Measurements from ENCODE around the gene FAM13C.
"Not testable (repeated sequence)": the region's sequence is repeated elsewhere in the genome, so short reads cannot be mapped to it uniquely, and the experiment has no call there.

Gene FAM13C

GRCh38 chr10:59362144-59362958, at the start of gene FAM13C:
Gene FAM13C (minus strand): TSS chr10:59362549. CDS start chr10:59362460, 89 bp downstream.
- no peak for FAIRE-seq

- no peak for FAIRE-seq
These were observed 42.9 kb upstream of the FAM13C start for GRCh38 chr10:59405235-59405634.

GRCh38 chr10:59400214-59400613, 37.9 kb upstream of the FAM13C start:
- FAIRE-seq = no peak

- FAIRE-seq = not testable (repeated sequence)
These were observed 37.0 kb upstream of the FAM13C start for GRCh38 chr10:59399329-59399728.

- FAIRE-seq = no peak
These were observed 35.6 kb upstream of the FAM13C start for GRCh38 chr10:59397961-59398360.

GRCh38 chr10:59395984-59396383, 33.6 kb upstream of the FAM13C start:
- FAIRE-seq = no peak

- no peak for FAIRE-seq
These were observed 31.0 kb upstream of the FAM13C start for GRCh38 chr10:59393349-59393748.

- FAIRE-seq = no peak
These were observed 28.7 kb upstream of the FAM13C start for GRCh38 chr10:59391060-59391459.

- FAIRE-seq = no peak
These were observed 26.3 kb upstream of the FAM13C start for GRCh38 chr10:59388671-59388976.

GRCh38 chr10:59387951-59388670, 25.8 kb upstream of the FAM13C start:
- no peak for FAIRE-seq

- FAIRE-seq = no peak
These were observed 22.4 kb upstream of the FAM13C start for GRCh38 chr10:59384761-59385160.

- FAIRE-seq = no peak
These were observed 21.6 kb upstream of the FAM13C start for GRCh38 chr10:59383908-59384307.

- FAIRE-seq = no peak
These were observed 21.1 kb upstream of the FAM13C start for GRCh38 chr10:59383436-59383835.

GRCh38 chr10:59382831-59383295, 20.5 kb upstream of the FAM13C start:
- FAIRE-seq = no peak

GRCh38 chr10:59381687-59382086, 19.3 kb upstream of the FAM13C start:
- no peak for FAIRE-seq

GRCh38 chr10:59376846-59377245, 14.5 kb upstream of the FAM13C start:
- no peak for FAIRE-seq

GRCh38 chr10:59375990-59376389, 13.6 kb upstream of the FAM13C start:
- FAIRE-seq = no peak

- FAIRE-seq = no peak
These were observed 12.6 kb upstream of the FAM13C start for GRCh38 chr10:59374916-59375315.

- FAIRE-seq = no peak
These were observed 10.7 kb upstream of the FAM13C start for GRCh38 chr10:59373071-59373470.

- no peak for FAIRE-seq
These were observed 10.2 kb upstream of the FAM13C start for GRCh38 chr10:59372543-59372942.

GRCh38 chr10:59366290-59366689, 3.9 kb upstream of the FAM13C start:
- FAIRE-seq = no peak

GRCh38 chr10:59363446-59363958, 1.2 kb upstream of the FAM13C start:
- FAIRE-seq = no peak

- no peak for FAIRE-seq
These were observed 621 bp upstream of the FAM13C start for GRCh38 chr10:59362959-59363381.

- no peak for FAIRE-seq
These were observed 646 bp downstream of the FAM13C start for GRCh38 chr10:59361663-59362143.
